ENCODE measurements around the gene TMEM117.

TMEM117 gene

DNA sequence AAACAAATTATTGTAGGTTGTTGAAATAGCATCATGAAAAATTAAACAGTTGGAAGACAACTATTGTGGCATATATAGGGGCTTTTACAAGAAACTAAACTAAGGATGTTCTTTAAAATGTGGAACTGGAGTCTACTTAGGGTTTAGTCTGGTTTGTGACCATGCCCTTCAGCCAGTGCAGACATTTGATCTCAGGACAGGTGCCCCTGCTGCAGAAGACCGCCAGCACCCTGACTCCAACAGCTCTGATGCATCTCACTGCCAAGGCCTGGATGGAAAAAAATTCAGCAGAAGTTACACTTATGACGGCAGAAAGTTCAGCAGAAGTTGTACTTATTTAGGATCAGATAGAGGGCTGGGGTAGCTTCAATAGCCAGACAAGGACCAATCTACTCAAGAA, 51.5 kb downstream of the TMEM117 start:
- DNase-seq: no peak

DNA sequence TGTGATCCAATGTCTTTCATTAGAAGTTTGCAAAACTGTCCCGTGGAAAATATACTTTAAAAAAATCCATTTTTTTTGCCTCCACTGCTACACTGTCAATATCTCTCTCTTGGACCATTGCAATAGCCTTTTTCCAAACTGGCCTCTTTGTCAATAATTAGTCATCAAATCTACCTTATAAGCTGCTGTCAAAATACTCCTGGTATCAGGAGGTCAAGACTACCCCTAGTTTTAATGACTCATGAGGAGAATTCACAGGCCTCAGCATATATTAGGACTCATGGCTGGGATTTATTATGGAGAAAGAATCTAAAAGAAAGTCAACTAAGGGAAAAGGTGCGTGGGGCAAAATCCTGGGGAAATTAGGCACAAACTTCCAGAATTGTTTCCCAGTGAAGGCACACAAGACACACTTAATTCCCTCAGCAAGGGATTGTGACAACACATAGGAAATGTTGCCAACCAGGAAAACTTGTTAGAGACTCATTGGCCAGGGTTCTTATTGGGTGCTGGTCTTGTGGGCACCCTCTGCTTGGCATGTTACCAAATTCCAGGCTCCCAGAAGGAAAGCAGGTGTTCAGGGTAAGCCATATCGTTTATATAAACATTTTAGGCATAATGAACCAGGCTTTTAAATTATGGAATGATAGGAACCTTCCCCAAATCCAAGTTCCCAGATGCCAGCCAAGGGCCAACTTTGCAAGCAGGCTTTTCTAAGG, 56.1 kb downstream of the TMEM117 start:
- no peak for DNase-seq

DNA sequence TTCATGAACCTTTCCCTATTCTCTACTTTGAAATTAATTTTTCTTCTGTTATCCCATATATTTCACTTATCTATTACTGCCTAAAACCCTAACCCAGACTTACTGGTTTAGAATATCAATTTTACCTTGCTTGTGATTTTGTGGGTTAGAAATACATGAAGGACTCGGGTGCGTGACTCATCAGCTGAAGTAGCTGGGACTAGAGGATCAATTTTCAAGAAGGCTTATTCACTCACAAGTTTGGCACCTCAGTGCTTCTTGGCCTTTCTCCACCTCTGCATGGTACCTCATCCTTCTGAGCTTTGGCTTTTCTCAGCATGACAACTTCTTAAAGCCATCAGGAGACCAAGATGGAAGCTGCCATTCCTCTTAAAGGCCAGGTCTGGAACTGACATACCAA, 57.8 kb downstream of the TMEM117 start:
- no peak for DNase-seq

DNA sequence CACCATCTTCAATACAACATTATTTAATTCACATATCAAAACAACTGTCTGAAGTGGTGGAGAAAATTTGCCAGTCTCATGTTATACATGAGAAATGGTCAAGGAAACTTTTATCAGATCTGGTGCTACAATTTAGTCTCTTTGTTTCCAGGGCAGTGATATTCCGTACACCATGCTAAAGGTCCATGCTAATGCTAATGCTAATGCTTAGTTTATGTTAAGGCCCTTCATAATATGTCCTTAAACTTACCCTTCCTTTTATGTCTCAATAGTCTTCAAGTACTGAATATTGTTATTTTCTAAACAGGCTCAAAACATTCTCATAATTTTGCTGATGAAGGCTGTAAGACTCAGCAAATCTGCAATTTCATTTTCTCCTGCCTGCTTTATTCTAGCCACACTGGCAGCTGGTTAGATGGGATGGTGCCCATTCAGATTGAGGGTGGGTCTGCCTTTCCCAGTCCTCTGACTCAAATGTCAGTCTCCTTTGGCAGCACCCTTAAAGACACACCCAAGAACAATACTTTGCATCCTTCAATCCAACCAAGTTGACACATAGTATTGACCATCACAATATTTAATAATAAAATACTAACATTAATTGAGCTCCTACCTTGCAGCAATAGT, 59.8 kb downstream of the TMEM117 start:
- no peak for DNase-seq

DNA sequence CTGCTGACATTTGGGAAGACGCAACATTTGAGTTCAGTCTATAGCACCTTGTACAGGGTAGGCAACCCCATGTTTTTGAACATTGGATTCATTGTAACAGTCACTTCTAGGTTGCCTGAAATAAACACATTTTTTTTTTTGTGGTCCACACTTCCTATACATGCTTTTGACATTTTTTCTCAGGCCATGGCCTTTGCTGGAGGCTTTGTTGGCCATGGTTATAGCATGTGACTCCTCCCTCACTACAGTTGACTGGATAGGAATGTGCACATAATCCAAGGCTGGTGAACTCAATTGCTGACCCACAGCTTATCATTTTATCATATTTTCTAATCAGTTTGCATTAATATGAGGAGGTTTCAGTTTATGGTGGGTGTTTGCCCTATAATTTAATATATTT, 60.6 kb downstream of the TMEM117 start:
- DNase-seq: no peak

DNA sequence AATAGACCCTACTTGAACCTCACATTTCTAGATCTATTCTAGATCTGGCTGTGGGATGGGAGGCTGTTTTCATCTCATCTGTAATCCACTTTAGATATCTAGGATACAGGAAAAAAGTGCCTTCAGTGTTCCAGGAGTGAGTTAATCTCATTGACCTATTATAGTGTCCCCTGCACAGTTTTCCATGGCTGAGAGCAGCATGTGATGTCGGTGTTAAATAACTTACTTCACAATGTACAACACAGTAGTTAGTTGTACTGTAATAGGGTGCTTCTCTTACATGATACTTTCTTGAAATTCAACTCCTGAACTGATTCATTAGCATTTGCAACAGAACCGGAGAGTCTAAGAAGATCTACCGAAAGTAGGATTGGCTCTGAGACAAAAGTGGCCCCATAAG, 62.6 kb downstream of the TMEM117 start:
- no peak for DNase-seq

DNA sequence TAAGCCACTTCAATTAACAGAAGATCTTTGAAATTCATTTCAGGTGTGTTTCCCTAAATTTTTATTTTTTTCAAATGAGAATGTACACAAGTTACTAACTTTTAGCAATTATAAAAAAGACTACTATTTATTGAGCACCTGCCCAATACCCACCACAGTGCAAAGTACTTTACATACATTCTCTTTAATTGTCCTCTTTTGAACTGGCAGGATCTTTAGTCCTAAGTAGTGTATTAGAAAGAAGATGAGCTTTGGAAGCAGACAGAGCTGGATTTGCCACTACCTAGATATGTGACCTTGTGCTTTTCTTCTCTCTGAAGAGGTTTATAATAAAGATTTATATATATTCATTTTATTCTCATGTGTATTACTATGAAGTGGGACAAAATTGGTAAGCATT, 63.7 kb downstream of the TMEM117 start:
- no peak for DNase-seq

DNA sequence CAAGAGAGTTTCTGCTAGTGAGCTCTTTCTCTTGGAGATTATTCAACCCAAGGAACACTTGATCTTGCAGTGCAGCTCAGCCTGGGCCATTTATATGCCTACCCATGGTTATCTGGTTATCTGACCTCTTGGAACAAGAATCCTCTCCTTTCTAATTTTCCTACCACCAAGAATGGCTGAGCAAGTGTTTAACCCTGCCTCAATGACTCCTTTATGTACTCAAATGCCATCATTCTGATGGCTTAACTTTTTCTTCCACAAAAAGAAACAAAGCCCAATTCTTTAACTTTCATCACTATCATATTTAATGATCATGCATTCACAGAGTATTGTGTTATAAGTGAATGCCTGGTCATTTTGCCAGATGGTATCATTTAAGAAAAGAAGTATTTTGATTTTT, 67.8 kb downstream of the TMEM117 start:
- DNase-seq: no peak

DNA sequence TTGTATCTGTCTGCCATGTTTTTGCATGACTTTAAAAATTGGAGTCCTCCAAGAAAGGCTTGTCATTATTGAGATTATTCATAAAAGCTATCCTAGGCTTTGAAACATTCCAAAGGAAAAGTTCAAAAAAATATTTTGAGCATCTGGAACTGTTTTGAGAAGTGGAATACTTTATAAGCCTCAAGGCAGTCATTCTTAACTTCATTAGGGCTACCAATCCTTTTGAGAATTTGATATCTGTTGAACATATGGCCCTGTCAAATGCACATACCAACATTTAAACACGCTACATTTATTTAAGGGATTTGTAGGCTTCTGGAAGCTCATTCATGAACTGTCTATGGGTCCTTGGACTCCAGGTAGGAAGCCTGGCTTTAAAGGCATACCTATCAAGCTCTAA, 77.0 kb downstream of the TMEM117 start:
- DNase-seq: no peak

DNA sequence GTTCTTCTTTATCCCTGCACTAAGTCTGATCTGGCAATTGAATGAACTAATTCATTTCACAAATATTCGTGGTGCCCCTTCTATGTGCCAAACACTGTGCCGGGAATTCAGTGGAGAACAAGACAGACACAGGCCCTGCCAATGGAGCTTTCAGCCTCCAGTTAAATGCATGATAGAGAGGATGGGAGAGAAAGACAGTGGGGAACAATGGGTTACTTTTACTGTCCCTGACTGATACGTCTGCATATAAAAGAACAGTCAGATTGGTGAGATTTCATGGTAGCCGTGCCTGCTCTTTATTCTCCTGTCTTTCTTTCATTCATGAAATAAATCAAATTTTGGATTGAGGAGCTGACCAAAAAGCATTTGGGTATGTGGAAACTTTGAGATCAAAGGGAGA, 78.5 kb downstream of the TMEM117 start:
- no peak for DNase-seq

DNA sequence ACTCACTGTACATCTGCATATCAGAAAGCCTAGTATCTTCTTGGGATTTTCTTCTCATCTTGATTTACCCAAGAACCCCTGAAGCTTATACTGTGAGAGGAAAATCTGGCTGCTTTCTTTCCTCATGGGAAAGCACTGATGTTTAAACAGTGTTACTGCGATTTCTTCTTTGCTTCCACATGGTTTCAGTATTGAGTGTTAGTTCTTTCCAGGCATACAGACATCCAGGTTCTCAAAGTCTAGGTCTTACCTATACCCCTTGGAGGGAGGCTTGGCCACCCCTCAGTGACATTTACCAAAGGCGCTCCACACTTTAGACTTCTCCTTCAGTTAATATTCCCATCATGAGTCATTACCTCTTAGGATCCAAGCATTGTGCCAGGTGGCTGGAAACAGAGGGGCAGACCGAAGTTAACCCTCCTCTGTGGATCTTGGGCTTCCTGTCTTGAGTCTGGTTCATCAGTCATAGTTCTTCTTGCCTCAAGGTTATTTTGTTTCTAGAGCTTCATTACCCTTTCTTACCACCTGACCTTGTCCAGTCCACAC, 79.1 kb downstream of the TMEM117 start:
- no peak for DNase-seq

DNA sequence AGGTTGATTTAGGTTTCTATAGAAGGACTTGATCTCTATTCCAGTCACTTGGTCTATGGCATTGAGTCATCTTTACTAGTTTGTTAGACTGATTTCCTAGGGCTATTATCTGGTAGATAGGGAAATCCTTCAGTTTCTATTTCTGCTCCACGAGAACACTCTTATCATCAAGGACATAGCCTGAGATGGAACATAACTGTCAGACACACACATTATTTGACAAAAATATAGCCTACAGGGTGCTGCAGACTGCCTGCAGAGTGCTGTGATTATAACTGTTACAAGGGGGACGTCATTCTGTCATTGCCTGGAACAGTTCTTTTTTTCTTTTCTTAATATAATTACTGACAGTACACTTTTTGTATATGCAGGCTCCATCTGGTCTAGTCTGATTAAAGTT, 82.0 kb downstream of the TMEM117 start:
- no peak for DNase-seq

DNA sequence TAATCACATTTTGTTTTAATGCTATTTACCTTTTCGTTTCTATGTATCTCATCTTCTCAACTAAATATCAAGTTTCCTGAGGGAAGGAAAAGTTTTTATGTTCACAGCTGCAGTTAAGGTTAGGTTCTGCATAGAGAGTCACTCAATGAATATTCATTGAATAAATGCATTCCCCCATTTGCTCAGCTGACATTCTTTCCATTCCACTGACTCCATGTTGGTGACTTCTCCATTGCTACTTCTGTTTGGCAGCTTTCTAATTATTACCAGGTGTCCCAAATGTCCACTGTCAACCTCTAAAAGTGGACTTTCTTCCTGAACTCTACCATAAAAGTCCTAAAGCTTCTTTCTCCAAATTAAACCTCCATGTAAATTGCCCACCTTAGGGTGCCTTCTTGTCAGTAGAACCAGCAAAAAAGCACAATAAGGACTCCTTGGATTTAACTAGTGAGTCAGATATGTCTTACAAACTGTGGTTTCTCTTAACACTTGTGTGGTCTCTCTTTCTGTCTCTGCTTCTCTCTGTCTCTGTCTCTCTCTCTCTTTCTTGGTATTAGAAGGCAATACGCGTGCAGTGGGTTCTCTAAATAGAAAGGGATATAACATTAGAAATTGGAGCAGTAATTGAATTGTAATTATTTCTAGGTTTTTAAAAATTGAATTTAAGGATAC, 85.9 kb downstream of the TMEM117 start:
- no peak for DNase-seq

DNA sequence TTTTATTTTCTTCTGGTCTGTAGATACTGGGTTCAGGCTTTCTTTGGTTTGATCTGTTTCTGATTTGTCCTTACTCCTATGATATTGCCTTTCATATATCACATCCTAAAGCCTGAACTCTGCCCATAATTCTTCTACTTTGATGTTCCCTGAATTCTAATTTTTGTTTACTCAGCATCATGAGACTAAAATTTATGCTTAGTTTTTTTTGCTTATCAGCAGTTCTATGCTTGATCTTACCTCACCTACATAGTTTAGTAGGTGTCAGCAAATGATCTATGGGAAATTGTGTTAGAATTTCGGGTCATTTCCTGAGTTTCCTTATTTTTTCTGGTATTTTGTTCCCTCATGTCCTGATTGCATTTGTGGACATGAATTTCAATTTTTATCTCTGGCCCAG, 94.2 kb downstream of the TMEM117 start:
- no peak for DNase-seq

DNA sequence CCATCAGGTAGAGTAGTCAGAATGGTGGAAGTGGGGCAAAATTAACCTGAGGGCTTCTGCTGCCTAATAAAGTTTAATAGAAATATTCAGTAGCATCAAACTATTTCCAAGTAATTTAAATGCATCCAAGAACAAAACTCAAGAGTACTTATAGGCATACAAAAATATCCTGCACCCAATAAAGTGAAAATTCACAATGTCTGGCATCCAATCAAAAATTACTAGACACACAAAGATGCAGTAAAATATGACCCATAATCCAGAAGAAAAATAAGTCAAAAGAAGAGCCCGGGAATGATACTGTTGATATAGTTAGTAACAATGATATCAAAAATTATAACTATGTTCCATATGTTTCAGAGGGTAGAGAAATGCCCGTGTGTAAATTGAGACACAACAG, 95.3 kb downstream of the TMEM117 start:
- no peak for DNase-seq

DNA sequence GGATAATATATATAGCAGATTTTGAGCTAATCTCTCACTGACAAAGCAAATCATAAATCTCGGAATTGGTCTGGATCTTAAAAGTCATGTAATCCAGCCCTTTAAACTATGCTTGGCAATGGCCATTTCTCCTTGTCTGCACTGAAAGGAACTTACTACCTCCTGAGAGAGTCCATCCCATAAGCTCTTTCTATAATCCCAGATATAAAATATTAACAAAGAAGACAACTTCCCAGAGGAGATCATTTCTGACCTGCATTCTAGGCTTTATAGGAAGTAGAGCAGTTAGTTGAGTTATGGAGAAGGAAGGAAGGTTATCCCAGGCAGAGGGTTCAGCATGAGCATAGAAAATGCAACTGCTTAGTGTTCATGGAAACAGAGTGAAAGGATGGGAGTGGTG, 99.7 kb downstream of the TMEM117 start:
- DNase-seq: no peak

DNA sequence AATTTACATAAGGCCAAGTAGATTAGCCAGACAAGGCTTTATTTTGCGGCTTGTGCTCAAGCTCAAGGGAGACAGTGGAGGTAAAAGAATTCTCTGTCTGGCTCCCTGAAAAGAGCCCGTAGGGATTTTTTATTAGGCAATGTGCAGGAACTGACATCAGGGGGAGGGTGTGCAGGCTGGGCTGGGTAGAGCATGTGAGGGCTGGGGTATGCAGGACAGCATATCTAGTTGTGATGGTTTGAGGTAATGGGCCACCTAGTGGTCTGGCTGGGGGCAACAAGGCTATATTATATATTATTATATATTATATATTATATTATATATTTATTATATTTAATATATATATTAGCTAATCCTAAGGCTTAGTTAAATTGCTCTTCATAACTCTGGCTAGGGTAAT, 102.1 kb downstream of the TMEM117 start:
- DNase-seq: no peak

DNA sequence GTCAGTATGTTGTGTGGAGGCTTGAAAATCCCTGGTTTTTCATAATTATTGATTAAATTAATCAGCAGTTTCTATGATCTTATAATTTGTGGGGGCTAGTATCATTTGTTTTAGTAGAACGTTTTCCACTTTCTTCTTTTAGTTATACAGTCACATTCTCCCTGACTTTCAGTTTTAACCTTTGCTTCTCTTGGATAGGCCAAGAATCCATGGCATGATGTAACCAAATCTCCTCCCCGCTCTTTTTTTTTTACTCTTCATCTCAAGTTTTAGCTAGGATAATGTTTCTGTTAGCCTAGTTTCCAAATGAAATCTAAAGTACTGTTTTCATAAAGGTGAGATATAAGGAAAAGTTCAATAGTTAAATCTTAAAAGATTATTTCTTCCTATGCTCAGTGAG, 106.5 kb downstream of the TMEM117 start:
- no peak for DNase-seq

DNA sequence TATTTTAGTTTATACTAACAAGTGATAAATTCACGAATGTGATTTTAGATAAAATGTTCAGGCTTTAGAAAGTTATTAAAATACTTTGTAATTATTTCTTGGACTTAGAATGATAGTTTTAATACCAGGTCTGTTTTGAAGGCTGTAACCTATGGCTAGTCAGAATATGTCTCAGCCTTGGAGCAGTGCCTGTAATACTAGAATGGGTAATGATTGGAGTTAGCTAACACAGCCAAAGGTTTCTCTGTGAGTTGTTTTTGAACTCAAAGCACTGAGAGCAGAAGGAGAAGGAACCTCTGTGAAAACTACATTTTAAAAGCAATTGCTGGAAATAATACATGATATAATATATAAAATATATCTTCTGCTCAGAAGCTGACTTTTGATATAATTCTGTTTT, 110.1 kb downstream of the TMEM117 start:
- DNase-seq: no peak

DNA sequence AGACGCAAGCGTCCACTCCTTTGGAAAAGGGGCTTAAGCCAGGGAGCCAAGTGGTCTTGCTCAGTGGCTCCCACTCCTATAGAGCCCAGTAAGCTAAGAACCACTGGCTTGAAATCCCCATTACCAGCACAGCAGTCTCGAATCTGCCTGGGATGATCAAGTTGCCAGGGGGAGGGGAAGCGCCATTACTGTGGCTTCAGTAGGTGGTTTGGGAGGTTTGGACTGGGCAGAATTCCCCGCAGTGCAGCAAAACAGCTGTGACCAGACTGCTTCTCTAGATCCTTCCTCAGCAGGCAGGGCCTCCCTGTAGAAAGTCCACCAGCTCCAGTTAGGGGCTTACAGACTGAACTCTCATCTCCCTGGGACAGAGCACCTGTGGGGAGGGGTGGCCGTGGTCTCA, 115.4 kb downstream of the TMEM117 start:
- DNase-seq: no peak

DNA sequence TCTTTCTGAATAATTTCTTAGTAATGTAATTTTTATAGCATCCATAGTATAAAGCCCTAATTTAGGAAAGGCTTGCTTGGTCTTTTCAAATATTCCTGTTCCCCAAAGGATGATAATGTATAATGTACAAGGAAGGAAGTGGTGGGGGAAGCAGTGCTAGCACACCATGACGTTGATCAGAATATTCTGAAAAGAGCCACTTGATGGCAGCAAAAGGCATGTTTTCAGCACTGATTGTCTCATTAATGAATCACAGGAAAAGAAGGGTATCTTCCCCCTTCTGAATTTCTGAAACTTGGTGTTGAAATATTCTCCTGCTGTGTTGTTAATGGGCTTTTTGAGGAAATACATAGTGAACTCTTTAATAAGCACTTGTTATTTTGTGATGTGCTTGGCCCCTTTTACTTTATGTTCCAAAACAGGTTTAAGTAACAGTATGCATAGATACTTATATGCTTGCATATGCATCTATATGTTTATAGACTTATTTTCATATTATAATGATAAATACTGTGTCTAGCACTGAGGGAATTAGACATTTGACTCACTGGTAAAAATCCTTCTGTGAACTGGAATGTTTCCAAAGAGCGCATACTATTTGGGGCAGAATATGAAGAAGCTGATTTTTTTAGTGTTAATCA, 122.0 kb downstream of the TMEM117 start:
- DNase-seq: no peak

DNA sequence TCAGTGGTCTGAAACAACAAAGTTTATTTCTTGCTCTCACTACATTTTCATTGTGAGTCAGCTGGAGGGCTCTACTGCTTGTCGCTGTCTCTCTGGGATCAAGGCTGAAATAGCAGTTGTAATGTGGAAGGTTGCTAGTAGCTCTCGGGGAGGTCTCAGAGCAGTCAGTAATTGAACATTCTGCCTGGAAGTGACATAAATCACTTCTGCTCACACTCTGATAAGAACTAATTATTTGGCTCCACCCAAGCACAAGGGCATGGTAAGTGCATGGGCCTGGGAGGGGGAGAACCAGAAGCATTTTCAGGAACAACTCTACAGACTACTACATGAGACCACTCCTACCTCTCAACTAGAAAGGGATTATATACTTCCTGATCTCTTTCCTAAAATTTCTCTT, 128.2 kb downstream of the TMEM117 start:
- DNase-seq: no peak

DNA sequence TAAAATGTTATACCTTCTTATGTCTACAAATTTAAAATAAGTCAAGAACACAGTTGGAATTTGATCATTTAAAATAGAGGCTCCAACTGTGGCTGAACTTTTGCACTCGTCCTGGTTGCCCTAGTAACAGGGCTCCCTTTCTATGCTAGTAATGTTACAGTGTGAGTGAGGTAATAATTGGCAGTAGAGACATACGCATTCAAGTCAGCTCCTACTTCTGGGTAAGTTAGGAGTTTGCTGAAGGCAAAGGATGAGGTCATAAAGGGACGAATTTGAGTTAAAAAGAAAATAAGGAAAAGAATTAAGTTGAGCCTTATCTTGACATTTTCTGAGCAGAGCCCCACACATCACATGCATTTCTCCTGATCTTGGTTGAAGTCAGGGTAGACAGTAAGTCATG, 129.1 kb downstream of the TMEM117 start:
- no peak for DNase-seq

DNA sequence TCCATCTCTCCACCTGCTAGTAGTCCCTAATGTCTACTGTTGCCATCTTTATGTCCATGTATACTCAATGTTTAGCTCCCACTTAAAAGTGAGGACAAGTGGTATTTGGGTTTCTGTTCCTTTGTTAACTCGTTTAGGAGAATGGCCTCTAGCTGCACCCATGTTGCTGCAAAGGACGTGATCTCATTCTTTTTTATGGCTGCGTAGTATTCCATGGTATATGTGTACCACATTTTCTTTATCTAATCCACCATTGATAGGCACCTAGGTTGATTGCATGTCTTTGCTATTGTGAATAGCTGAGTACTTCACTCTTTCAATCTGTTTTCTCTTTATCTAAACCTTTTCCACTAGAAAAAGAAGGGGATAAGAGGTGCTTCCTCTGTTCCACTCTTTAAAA, 130.0 kb downstream of the TMEM117 start:
- no peak for DNase-seq
